Neural cell (in vitro differentiated cells): Measurements from ENCODE around the gene ZNF786. TPM values are rescaled to one million over a fixed set of nuclear protein-coding genes. Genes with fewer than 3 reads are reported as not detected.

ENCODE experiments used
- H2AFZ ChIP-seq: fragments of 200-600, 300-800 bp; sonication (generic), shearing (Covaris generic); 2 replicates; pipeline ENCODE4 v1.6.0; 2014; ENCODE audit warnings: low read depth, mild to moderate bottlenecking, antibody characterized with exemption, low read length, moderate library complexity
- H3F3A ChIP-seq: fragments of 200-600 bp; shearing (Covaris generic); 2 replicates; pipeline ENCODE4 v1.6.1; 2016; ENCODE audit warnings: mild to moderate bottlenecking, moderate library complexity, mixed read lengths, antibody characterized with exemption, low read length; ENCODE audit not compliant: insufficient read depth, poor library complexity, severe bottlenecking
- H3K27ac ChIP-seq: fragments of 200-600, 300-800 bp; sonication (generic), shearing (Covaris generic); 2 replicates; pipeline ENCODE4 v1.5.1; 2014; ENCODE audit warnings: mild to moderate bottlenecking, low read length, moderate library complexity
- H3K27me3 ChIP-seq: fragments of 300-800, 200-600 bp; sonication (generic), shearing (Covaris generic); 2 replicates; pipeline ENCODE4 v1.6.0; 2014; ENCODE audit warnings: mild to moderate bottlenecking, low read depth, low read length, moderate library complexity; ENCODE audit not compliant: insufficient read depth
- H3K36me3 ChIP-seq: fragments of 300-800, 200-600 bp; sonication (generic), shearing (Covaris generic); 2 replicates; pipeline ENCODE4 v1.5.1; 2014; ENCODE audit warnings: mild to moderate bottlenecking, antibody characterized with exemption, low read length, moderate library complexity; ENCODE audit not compliant: insufficient read depth
- H3K4me2 ChIP-seq: fragments of 300-800, 200-600 bp; sonication (generic), shearing (Covaris generic); 2 replicates; pipeline ENCODE4 v1.6.0; 2014; ENCODE audit warnings: mild to moderate bottlenecking, low read length
- H3K4me3 ChIP-seq: fragments of 300-800, 200-600 bp; sonication (generic), shearing (Covaris generic); 2 replicates; pipeline ENCODE4 v1.5.1; 2014; ENCODE audit warnings: mild to moderate bottlenecking, low read length, moderate library complexity
- H3K79me2 ChIP-seq: fragments of 200-600 bp; shearing (Covaris generic); replicated peaks from 2 replicates; pipeline ENCODE4 v1.6.0; 2014; ENCODE audit warnings: mild to moderate bottlenecking, low read length, moderate library complexity; ENCODE audit not compliant: insufficient read depth
- H3K9ac ChIP-seq: fragments of 300-800, 200-600 bp; sonication (generic), shearing (Covaris generic); 2 replicates; pipeline ENCODE4 v1.6.1; 2016; ENCODE audit warnings: mild to moderate bottlenecking, low read length, mixed read lengths
- H3K9me2 ChIP-seq: fragments of 200-600 bp; shearing (Covaris generic); 2 replicates; pipeline ENCODE4 v1.6.1; 2016; ENCODE audit warnings: mild to moderate bottlenecking, low read length, mixed read lengths; ENCODE audit not compliant: insufficient read depth
- H3K9me3 ChIP-seq: fragments of 200-600, 300-800 bp; sonication (generic), shearing (Covaris generic); 2 replicates; pipeline ENCODE4 v1.6.1; 2016; ENCODE audit warnings: mild to moderate bottlenecking, mixed run types, low read length, moderate library complexity, mixed read lengths
- H4K20me1 ChIP-seq: fragments of 200-600 bp; shearing (Covaris generic); 2 replicates; pipeline ENCODE4 v1.6.1; 2016; ENCODE audit warnings: mild to moderate bottlenecking, mixed run types; ENCODE audit not compliant: insufficient read depth
- CTCF ChIP-seq: fragments of 450-650 bp; IDR thresholded peaks from 2 replicates; pipeline ENCODE4 v1.5.1; 2014; ENCODE audit warnings: antibody characterized with exemption, mild to moderate bottlenecking, moderate library complexity; ENCODE audit not compliant: poor library complexity, severe bottlenecking
- EP300 ChIP-seq: fragments of 450-650 bp; conservative IDR thresholded peaks from 2 replicates; pipeline ENCODE4 v1.6.1; 2014; ENCODE audit warnings: antibody characterized with exemption, mild to moderate bottlenecking, moderate library complexity; ENCODE audit not compliant: poor library complexity, severe bottlenecking
- EZH2 ChIP-seq: fragments of 200-600, 300-800 bp; shearing (Covaris generic), sonication (generic); IDR thresholded peaks from 2 replicates; pipeline ENCODE4 v1.6.1; 2014; ENCODE audit warnings: antibody characterized with exemption, low read length, borderline replicate concordance, mild to moderate bottlenecking; ENCODE audit not compliant: insufficient read depth, poor library complexity, severe bottlenecking
- MXI1 ChIP-seq: fragments of 450-650 bp; conservative IDR thresholded peaks from 2 replicates; pipeline ENCODE4 v1.6.1; 2014; ENCODE audit warnings: antibody characterized with exemption, mild to moderate bottlenecking; ENCODE audit not compliant: poor library complexity, severe bottlenecking
- POLR2AphosphoS5 ChIP-seq: IDR thresholded peaks from 2 replicates; pipeline ENCODE4 v1.6.1; 2012
- RAD21 ChIP-seq: fragments of 450-650 bp; conservative IDR thresholded peaks from 2 replicates; pipeline ENCODE4 v1.6.1; 2014; ENCODE audit warnings: antibody characterized with exemption, mild to moderate bottlenecking, moderate library complexity
- REST ChIP-seq: IDR thresholded peaks from 2 replicates; pipeline ENCODE4 v1.6.1; 2012; ENCODE audit warnings: borderline replicate concordance
- SMC3 ChIP-seq: fragments of 450-650 bp; conservative IDR thresholded peaks from 2 replicates; pipeline ENCODE4 v1.6.1; 2014; ENCODE audit warnings: antibody characterized with exemption, mild to moderate bottlenecking, moderate library complexity; ENCODE audit not compliant: poor library complexity
- TAF1 ChIP-seq: IDR thresholded peaks from 2 replicates; pipeline ENCODE4 v1.6.1; 2012; ENCODE audit warnings: low read depth
- polyA plus RNA-seq: library from polyadenylated mRNA; depleted of rRNA; stranded (reverse); fragments of >200 nt; gene quantifications from 2 replicates; pipeline ENCODE4 v1.2.3, GENCODE V29; 2014

Gene ZNF786
- polyA plus RNA-seq, 1 donor from 2014 or later, result 7.8 TPM

- Histone ChIP-seq H3K79me2 (peaks cover 38% of the 10 kb centered on the region), H3K9me3 (no peaks in the 10 kb centered on the region), H3K27ac (no peak overlapping the region), H3K4me2 (no peak overlapping the region), H2AFZ (no peak overlapping the region), H3F3A (no peaks in the 10 kb centered on the region), H3K36me3 (no peaks in the 10 kb centered on the region), H3K4me3 (no peak overlapping the region), H3K9me2 (no peaks in the 10 kb centered on the region), H3K9ac (no peak overlapping the region), H4K20me1 (no peaks in the 10 kb centered on the region), H3K27me3 (no peaks in the 10 kb centered on the region)
- TF ChIP-seq REST (no peak), RAD21 (no peak), CTCF (no peak), SMC3 (no peak), MXI1 (no peak), EZH2 (no peak), EP300 (no peak), POLR2AphosphoS5 (no peak), TAF1 (no peak)
These were observed 67.7 kb downstream of the ZNF786 start for GRCh38 chr7:149022756-149023360.

GRCh38 chr7:149021725-149022062, 68.8 kb downstream of the ZNF786 start:
- Histone ChIP-seq H3K4me2 (no peak overlapping the region), H3F3A (no peaks in the 10 kb centered on the region), H2AFZ (no peak overlapping the region), H3K79me2 (peaks cover 27% of the 10 kb centered on the region), H3K36me3 (no peaks in the 10 kb centered on the region), H3K27me3 (no peaks in the 10 kb centered on the region), H3K9ac (no peak overlapping the region), H3K4me3 (no peak overlapping the region), H3K9me2 (no peaks in the 10 kb centered on the region), H4K20me1 (no peaks in the 10 kb centered on the region), H3K27ac (no peak overlapping the region), H3K9me3 (no peaks in the 10 kb centered on the region)
- TF ChIP-seq EP300, result no peak
- TF ChIP-seq EZH2, result no peak
- no peak for TF ChIP-seq POLR2AphosphoS5
- no peak for TF ChIP-seq REST
- no peak for TF ChIP-seq MXI1
- TF ChIP-seq SMC3, result no peak
- no peak for TF ChIP-seq TAF1
- no peak for TF ChIP-seq CTCF
- TF ChIP-seq RAD21, result no peak
